Stimulated activated CD4-positive, alpha-beta T cell treated with anti-CD3 and anti-CD28 coated beads, Interleukin-2, amount 100 ng/mL, for 4 hours (primary cell): Measurements from ENCODE around the gene EGLN1.
"Not testable (repeated sequence)": the region's sequence is repeated elsewhere in the genome, so short reads cannot be mapped to it uniquely, and the experiment has no call there.

Experiments
- DNase-seq: peaks from one replicate; pipeline ENCODE4 v3.0.0-alpha.2; 2020; ENCODE audit warnings: low read depth

The EGLN1 gene

DNA sequence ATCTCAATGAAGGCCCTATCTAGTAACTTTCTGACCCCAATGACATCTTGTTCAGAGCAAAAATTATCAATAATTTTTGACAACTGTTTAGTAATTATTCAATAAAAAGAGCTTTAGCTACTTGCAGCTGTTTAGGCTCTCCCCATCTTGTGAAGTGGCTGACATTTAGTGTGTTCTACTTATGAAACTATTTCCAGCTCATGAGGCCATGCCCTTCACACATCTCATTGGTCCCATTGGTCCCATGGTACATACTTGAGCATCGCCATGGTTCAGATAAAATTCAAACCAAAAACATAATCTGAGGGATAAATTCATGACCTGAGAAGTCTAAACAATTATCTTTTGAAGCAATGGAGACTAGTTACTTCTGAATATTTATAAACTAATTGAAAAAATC lies 59.8 kb downstream of the EGLN1 start:
- no peak for DNase-seq

GRCh38 chr1:231359113-231359512 lies 63.0 kb downstream of the EGLN1 start:
- no peak for DNase-seq

- DNase-seq, result peak; percentile 26
Observed at GRCh38 chr1:231357831-231358354, 64.2 kb downstream of the EGLN1 start.

DNA sequence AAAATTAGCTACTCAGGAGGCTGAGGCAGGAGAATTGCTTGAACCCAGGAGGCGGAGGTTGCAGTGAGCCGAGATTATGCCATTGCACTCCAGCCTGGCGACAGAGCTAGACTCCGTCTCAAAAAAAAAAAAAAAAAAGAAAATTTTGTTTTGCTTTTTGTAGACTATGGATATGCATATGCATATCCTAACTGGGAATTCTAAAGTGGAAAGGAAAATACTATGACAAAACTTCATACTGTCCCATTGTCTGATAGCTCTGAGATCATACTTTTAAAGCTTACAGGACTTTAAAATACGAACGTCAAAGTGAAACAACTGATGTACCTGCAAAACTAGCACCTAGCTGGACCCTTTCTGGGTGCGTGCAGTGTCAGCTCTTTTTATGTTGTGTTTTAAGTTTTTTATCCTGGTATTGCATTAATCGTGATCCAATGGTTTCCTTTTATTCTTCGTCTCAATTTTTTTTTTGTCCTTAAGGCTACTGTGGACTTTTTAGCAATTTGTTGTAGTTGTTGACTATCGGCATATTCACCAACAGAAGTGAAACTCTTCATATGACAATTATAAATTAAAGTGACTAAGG lies 64.8 kb downstream of the EGLN1 start:
- DNase-seq, result no peak

DNA sequence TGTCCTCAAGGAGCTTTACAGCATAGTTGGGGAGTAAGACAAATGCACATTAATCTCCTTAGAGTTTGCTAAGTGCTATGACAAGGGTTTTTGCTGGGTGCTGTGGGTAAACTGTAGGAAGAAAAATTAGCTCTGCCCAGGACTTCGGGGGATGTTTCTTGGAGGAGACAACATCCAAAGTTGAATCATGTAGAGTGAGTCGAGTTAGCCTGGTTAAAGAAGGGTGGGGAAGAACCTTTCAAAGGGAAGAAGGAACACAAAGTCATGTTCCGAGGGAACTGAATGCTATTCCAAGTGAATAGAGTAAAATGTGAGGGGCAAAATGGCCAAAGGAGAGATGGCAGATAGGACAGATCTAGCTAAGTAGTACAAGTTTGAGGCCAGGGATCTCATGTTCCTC lies 66.9 kb downstream of the EGLN1 start:
- DNase-seq, result no peak

- DNase-seq, result no peak
Observed at GRCh38 chr1:231354330-231355020, 67.6 kb downstream of the EGLN1 start.

- DNase-seq, result no peak
Observed at GRCh38 chr1:231353086-231353485, 69.0 kb downstream of the EGLN1 start.

DNA sequence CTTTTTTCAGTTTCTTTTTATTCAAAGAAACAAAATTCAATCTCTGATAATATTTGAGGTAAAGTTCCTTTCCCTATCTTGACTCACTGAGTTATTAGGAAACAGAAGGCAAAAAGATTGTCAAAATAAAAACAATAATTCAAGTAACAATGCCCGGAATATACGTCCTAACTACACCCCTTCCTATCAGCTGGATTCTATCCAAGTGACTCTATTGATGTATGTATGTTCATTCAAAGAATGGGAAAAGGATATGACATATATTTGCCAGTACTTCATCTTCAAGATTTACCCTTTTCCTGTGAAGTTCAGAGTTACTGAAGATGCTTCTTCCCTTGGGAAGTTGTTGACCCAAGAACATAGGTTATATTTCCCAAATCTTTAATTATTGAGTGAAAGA lies 70.3 kb downstream of the EGLN1 start:
- no peak for DNase-seq

DNA sequence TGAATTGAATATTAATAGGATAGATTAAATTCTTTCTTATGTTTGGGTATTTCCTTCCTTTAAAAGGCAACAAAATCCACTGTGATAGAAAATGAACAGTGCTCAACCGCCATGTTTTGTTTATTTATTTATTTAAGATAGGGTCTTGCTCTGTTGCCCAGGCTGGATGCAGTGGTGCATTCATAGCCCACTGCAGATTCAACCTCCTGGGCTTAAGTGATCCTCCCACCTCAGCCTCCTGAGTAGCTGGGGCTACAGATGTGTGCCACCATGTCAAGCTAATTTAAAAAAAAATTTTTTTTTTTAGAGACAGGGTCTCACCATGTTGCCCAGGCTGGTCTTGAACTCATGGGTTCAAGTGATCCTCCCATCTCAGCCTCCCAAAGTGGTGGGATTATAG lies 73.2 kb downstream of the EGLN1 start:
- DNase-seq, result not testable (repeated sequence)

DNA sequence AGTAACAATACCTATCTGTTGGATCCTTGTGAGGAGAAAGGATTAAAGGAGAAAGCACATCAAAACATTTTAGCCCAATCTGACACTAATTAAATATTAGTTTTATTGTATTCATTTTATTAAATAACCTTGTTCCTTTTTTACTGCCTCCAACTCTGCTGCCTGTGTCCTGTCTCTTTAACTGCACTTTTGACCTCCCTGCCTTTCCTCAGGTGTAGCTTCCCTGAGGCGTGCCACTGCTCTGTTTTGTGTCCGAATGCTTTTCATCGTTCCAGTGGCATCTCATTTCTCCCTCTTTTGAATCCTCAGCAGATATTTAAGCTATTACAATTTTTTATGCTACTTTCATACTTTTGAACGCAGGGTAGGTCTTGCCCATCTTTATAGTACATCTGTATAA lies 73.6 kb downstream of the EGLN1 start:
- no peak for DNase-seq

DNA sequence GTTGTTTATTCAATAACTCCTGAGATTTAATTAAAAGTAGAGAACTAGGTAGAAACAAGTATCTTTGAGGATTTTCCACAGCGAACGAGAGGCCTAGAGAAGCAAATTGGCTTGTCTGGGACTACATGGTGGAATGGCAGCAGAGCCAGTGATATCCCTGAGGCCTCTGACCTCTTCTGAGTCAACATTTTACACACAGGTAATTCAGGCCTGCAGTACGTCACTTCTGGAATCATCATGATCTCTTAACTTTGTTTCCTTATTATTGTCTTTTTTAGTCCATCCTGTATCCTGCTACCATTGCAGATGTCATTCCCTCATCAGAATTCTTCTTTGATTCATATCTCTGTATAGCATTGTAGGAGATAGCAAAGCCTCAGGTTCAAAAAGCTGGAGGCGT lies 74.1 kb downstream of the EGLN1 start:
- no peak for DNase-seq

DNA sequence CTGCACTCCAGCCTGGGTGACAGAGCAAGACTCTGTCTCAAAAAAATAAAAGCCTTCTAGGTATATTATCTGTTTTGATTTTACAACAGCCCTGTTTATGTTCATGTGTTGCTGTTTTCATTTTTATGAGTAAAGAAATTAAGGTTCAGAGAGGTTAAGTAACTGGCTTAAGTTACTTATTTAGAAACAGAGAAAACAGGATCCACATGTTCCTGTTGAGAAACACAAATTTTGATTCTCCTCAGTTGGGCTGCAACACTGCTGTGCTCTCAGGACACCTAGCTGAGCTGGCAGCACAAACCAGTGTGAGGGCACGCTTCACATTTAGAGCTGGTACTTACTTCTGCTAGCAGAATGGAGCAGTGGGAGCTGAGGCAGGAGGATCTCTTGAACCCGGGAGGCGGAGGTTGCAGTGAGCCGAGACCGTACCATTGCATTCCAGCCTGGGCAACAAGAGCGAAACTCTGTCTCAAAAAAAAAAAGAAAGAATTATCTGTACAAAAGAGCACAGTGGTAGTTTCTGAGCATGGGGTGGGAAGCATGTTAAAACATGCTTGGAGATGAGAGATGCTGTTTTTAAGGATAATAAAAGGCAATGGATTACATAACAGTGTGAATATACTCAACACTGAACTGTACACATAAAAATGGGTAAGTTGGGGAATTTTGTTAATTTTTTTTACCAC lies 81.6 kb downstream of the EGLN1 start:
- DNase-seq, result no peak

DNA sequence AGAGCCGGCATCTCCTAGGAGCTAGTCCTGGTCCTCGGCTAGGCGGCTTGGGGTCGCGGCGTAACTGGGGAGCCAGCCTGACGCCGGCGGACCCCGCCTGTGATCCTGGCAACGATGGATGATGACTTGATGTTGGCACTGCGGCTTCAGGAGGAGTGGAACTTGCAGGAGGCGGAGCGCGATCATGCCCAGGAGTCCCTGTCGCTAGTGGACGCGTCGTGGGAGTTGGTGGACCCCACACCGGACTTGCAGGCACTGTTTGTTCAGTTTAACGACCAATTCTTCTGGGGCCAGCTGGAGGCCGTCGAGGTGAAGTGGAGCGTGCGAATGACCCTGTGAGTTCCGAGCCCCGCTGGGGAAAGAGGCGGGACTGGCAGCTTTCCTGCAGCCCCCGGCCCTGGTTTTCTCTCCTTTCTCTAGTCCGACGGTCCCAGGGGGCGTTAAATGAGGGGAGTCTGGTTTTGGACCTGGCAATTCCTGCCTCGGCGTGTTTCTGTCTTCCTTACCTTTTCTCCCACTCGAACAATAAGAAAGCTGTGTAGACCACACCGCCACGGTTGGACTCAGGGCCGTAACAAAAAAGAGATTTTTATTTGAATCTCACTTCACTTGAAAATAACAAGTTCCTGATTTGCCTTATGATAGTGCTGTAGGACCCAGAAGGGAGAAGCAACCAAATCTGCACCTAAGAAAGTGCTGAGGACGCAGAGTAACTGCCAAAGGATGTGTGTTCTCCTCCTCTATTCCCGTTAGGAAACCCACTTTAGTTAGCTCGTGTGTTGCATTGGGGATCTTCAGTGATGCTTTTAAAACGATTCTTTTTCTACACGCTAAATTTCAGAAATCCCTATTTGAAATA lies 83.6 kb downstream of the EGLN1 start, which contains the start of gene SPRTN:
Gene SPRTN (plus strand): TSS at position 24 of the 859 bp plus-strand sequence. CDS start 91 bp downstream, at position 115.
- no peak for DNase-seq

DNA sequence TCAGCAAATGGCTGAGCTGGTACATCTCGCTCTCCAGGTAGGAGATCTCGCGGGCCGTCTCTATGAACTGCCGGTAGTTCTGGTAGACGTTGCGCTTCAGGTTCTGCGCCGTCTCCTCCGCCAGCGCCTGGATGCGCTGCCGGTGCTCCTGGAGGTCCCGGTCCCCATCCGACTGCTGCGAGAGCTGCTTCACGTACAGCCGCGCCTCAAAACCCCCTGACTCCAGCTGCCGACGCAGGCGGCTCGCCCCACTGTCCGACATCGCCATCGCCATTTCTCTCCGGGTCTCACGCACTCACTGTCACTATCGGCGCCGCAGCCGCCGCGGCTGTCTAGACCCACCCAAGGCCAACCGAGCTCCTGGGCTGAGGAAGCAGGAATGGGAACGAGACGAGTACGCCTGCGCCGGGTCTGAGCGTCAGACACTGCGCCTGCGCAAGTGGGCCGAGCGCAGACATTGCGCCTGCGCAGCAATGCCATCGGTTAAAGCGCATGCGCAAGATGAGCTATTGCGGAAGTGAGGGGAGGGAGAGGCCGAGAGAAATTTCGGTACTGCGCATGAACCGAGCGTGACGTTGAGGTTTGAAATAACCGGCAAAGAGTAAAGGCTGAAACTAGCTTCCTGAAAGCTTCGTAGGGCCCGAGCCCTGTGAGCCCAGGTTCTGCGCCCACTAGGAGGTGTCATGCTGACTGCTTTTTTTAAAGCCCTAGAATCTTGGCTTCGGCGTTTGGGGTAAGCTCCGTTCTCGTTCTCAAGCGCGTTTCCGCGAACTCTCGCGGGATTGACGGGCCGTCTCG lies 84.4 kb downstream of the EGLN1 start, which contains the start of gene EXOC8:
Gene EXOC8 (minus strand): TSS at position 381 of the 798 bp plus-strand sequence. CDS start 107 bp downstream, at position 274.
- DNase-seq, result peak; percentile 94

GRCh38 chr1:231337043-231337471 lies 85.0 kb downstream of the EGLN1 start:
- no peak for DNase-seq

GRCh38 chr1:231335663-231336602 lies 86.2 kb downstream of the EGLN1 start:
- DNase-seq, result no peak

GRCh38 chr1:231334952-231335351 lies 87.1 kb downstream of the EGLN1 start:
- DNase-seq, result no peak

DNA sequence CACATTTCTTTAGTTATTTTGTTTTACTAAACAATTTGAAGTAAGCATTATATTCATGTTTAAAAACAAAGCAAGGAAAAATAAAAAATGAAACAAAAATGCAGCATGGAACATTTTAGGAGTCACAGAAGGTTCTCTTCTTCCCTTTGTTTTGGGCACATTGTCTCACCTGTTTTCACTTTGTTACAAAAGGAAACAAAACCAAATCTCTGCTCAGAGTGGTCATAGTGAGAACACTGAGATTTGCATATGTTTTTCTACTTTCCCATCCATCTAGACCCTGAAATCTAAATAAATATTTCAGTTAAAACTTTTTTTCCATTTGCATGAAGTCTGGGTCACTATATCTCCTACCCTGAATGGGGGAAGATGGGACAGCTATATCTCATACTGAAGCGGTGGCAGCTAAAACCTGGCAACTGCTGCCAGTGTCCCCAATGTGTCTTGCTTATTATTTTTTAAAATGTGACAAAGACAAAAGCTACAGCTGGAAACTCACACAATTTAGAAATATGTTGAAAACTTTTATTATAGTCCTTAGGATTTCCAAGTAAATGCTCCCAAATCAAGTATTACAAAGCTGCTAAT lies 87.9 kb downstream of the EGLN1 start:
- DNase-seq, result no peak

DNA sequence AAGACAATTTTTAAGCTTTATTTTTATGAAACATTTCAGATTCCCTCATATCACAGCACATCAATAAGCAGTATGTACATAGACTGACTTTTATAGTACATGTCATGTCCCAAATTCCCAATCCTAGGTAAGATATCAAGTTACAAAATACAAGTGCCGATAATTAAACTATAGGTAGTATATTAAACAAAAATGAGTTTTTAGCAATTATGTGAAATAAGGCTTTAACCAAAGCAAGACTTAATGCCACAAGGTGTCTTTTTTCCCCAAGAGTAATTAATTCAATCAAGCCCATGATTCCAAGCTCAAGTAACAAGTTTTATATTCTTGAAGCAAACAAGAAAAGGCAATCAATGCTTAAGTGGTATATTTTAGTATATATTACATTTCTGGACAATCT lies 89.3 kb downstream of the EGLN1 start:
- no peak for DNase-seq

GRCh38 chr1:231329483-231329882 lies 92.6 kb downstream of the EGLN1 start:
- no peak for DNase-seq
